GM12875 (cell line): Measurements from ENCODE around the gene LRRN2.

Experiments
- H3K4me3 ChIP-seq: one replicate; pipeline ENCODE4 v1.5.1; 2011; ENCODE audit warnings: low read depth, low read length, control low read depth
- CTCF ChIP-seq: IDR thresholded peaks from 2 replicates; pipeline ENCODE4 v1.5.1; 2011; ENCODE audit warnings: low read depth, mild to moderate bottlenecking, control low read depth, inconsistent platforms, low read length, moderate library complexity, borderline replicate concordance; ENCODE audit not compliant: insufficient read depth

LRRN2 gene

GRCh38 chr1:204580862-204581261, 104.7 kb downstream of the LRRN2 start:
- no peak for TF ChIP-seq CTCF
- no peak overlapping the region for H3K4me3 ChIP-seq

GRCh38 chr1:204579681-204580080, 105.9 kb downstream of the LRRN2 start:
- H3K4me3 ChIP-seq, result no peak overlapping the region
- no peak for TF ChIP-seq CTCF

GRCh38 chr1:204578867-204579664, 106.5 kb downstream of the LRRN2 start:
- peak overlapping the region; percentile 37 for H3K4me3 ChIP-seq
- TF ChIP-seq CTCF, result no peak

- H3K4me3 ChIP-seq, result no peak overlapping the region
Observed at GRCh38 chr1:204577794-204578478, 107.6 kb downstream of the LRRN2 start.

GRCh38 chr1:204576422-204576821, 109.1 kb downstream of the LRRN2 start:
- TF ChIP-seq CTCF, result no peak
- no peak overlapping the region for H3K4me3 ChIP-seq

More at GRCh38 chr1:204577794-204578478, 107.6 kb downstream of the LRRN2 start:
- no peak for TF ChIP-seq CTCF

- TF ChIP-seq CTCF, result no peak
- H3K4me3 ChIP-seq, result no peak overlapping the region
Observed at GRCh38 chr1:204575221-204576190, 110.0 kb downstream of the LRRN2 start.
